Inflammatory macrophage treated with lipopolysaccharide for 4 hours (primary cell): ENCODE measurements around the gene SMPD1.
A peak's percentile ranks its signal among the peaks of the same experiment; 100 is the strongest.
"Not testable (repeated sequence)": the region's sequence is repeated elsewhere in the genome, so short reads cannot be mapped to it uniquely, and the experiment has no call there.

Experiments
- DNase-seq: peaks from one replicate; pipeline ENCODE4 v3.0.0-alpha.2; 2020

Gene SMPD1

GRCh38 chr11:6390718-6391469, 620 bp downstream of the SMPD1 start:
- peak; percentile 17 for DNase-seq

DNA sequence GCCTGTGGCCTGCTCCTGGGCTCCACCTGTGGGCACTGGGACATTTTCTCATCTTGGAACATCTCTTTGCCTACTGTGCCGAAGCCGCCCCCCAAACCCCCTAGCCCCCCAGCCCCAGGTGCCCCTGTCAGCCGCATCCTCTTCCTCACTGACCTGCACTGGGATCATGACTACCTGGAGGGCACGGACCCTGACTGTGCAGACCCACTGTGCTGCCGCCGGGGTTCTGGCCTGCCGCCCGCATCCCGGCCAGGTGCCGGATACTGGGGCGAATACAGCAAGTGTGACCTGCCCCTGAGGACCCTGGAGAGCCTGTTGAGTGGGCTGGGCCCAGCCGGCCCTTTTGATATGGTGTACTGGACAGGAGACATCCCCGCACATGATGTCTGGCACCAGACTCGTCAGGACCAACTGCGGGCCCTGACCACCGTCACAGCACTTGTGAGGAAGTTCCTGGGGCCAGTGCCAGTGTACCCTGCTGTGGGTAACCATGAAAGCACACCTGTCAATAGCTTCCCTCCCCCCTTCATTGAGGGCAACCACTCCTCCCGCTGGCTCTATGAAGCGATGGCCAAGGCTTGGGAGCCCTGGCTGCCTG, 1.4 kb downstream of the SMPD1 start:
- no peak for DNase-seq

DNA sequence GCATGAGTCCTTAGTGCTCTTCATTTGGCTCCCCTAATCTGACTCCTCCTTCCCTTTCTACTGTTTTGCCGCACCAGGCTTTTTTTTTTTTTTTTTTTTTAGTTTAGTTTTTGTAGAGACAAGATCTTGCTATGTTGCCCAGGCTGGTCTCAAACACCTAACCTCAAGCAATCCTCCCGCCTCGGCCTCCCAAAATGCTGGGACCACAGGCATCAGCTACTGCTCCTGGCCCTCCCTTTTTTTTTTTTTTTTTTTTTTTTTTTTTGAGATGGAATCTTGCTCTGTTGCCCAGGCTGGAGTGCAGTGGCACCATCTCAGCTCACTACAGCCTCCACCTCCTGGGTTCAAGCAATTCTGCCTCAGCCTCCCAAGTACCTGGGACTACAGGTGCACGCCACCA, 2.0 kb downstream of the SMPD1 start:
- DNase-seq = not testable (repeated sequence)

DNA sequence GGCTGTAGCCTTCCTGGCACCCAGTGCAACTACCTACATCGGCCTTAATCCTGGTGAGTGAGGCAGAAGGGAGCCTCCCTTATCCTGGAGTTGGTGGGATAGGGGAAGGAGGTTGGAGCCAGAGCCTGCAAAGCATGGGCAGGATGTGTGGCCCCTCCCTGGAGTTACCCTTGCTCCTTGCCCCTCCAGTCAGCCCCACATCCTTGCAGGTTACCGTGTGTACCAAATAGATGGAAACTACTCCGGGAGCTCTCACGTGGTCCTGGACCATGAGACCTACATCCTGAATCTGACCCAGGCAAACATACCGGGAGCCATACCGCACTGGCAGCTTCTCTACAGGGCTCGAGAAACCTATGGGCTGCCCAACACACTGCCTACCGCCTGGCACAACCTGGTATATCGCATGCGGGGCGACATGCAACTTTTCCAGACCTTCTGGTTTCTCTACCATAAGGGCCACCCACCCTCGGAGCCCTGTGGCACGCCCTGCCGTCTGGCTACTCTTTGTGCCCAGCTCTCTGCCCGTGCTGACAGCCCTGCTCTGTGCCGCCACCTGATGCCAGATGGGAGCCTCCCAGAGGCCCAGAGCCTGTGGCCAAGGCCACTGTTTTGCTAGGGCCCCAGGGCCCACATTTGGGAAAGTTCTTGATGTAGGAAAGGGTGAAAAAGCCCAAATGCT, 3.9 kb downstream of the SMPD1 start:
- no peak for DNase-seq

- no peak for DNase-seq
These were observed 5.3 kb downstream of the SMPD1 start for GRCh38 chr11:6395470-6396060.

- DNase-seq = no peak
These were observed 6.9 kb downstream of the SMPD1 start for GRCh38 chr11:6397156-6397555.

DNA sequence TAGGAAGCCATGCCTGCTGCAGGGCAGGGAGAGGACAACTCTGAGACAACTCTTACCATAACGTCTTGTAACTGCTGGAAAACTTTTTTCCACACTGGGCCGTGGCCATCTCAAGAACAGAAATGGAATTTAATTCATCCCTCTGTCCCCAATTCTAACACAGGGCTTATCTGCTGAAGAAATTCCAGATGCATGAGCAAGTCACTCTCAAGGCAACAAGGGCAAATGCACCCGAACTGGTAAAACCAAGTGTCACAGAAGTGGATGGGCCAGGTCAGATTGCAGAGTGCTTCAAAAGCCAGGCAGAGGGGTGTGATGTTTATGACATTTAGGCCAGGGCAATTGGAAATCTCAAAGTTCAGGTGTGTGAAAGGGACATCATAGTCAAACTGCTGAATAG, 7.4 kb downstream of the SMPD1 start:
- no peak for DNase-seq

DNA sequence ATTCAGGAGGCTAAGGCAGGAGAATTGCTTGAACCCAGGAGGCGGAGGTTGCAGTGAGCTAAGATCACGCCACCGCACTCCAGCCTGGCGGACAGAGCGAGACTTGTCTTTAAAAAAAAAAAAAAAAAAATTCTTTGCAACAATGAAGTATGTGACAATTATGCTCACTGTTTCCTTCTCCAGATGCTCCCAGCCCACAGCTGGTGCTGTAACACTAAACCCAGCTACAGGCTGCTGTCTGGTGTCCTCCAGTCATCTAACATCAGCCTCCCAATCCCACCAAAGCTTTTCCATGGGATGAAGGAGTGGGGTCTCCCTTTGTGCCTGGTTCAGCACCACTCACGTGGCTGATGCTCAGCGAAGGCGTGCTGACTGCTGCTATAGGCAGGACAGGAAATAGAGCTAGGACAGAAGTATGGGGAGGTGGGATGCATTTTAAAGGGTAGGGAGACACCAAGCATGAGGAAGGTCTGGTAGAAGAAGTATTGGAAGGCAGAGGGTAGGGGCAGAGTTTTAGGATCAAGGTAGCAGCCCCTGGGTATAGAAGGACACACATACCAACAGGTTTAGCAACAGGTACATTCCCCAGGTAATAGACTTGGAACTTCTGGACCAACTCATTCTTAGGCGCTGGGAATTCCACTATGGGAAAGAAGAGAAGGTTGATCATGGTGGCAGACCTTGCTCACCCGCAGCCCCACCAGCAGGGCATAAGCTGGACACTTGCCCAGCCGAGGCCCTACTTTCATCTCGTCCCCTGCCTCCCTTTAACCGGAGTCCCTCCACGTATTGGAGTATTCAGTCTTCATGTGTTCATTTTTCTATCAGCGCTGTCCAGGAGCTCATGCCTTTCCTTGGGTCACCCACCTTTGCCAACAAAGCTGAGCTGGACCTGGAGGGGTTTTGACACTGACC, 10.4 kb downstream of the SMPD1 start:
- no peak for DNase-seq

DNA sequence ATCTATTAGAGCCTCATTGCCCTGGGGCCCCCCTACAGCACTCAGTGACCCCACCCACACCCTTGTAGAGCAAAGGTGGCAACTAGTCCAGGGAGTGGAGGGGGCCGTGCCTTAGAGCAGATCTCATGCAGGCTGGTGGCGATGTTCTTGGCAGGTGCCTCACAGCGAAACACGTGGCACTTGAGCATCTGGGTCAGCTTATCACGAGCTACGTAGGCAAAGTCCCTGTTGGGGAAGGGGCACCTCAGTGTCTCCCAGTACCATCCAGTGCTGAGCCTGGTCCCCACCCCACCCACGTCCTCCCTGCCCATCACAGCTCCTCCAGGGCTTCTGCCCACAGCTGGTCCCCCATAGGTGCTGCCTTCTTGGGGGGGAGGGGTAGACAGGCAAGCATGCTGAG, 11.2 kb downstream of the SMPD1 start:
- DNase-seq = no peak

DNA sequence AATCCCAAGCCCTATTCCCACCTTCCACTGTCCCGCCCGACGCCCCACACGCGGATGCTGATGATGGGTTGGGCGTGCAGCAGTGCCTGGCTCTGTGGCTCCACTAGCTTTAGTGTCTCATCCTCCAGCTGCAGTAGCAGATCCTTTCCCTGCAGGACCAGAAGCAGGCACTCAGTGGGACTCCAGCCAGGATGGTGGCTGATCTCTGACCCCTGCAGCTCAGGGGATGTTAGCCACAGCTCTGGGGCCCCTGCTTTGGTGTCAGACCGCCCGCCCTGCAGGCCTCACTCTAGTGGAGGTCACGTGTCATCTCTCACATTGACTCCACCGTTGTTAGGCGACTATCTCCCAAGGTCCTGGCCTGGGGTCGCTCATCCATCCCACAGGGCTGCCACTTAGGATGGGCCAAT, 11.8 kb downstream of the SMPD1 start:
- no peak for DNase-seq

GRCh38 chr11:6402561-6402981, 12.3 kb downstream of the SMPD1 start:
- no peak for DNase-seq

DNA sequence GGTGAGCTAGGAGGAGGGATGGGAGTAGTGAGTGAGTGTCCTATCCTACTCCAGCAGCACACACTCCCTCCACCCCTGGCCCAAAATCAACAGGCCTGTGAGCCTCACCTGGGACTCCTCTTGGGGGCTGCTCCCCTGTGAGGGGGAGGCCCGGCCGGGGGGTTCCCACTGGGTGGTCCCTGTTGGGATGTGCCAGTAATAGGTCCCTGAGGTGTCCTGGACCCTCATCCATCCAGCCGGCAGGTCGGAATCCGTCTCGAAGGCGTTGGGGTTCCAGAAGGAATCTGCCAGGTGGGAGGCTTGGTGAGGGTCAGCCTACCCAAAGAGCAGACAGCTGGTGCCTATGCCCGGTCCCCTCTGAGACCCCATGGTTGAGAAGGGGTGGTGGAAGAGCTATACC, 13.3 kb downstream of the SMPD1 start:
- no peak for DNase-seq

DNA sequence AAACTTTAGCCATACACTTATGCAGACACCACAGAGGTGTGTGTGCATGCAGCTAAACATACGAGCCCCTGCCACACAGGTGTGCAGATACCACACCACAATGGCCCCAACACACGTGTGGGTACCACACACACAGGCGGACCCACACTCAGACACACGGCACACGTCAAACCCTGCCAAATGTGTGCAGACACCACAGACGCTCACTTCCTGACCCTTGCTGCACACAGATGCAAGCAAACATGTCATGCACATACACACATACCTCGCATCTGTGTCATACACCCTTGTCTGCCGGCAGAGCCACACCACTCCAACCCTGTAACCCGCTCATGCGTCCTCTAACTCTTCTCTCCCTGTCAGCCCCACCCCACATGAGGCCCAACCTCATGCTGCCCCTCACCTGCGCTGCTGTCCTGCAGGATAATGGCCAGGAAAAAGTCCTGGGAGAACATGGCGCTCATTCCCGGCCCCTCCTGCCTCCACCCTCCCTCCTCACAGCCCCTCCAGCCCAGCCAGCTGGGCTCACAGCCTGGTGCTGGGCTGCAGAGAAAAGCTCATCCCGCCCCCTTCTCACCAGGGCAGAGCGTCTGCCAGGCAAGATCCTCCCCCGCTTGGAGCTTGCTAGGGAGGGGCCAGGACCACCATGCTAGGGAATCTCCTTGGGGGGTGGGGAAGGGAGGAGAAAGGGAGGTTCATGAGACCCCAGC, 14.2 kb downstream of the SMPD1 start:
- no peak for DNase-seq

GRCh38 chr11:6405052-6405667, 14.9 kb downstream of the SMPD1 start:
- no peak for DNase-seq

- no peak for DNase-seq
These were observed 15.6 kb downstream of the SMPD1 start for GRCh38 chr11:6405846-6406245.

DNA sequence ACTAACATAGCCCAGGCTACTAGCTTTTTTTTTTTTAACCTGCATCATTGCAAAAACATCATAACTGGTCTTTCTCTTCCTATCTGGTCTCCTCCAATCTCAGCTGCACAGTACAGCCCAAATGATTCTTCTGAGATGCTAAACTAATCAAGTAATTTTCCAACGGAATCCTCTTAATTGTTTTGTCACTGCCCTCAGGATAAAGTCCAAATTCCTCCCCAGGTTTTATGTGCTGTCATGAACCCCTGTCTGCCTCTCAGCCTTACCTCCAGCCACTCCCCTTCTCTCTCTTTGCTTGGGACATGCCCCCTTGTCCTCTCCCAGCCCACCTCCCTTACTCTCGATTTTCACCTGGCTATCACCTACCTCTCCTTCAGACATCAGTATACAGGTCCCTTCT, 16.1 kb downstream of the SMPD1 start:
- DNase-seq = no peak

- no peak for DNase-seq
These were observed 20.6 kb downstream of the SMPD1 start for GRCh38 chr11:6410695-6411430.

DNA sequence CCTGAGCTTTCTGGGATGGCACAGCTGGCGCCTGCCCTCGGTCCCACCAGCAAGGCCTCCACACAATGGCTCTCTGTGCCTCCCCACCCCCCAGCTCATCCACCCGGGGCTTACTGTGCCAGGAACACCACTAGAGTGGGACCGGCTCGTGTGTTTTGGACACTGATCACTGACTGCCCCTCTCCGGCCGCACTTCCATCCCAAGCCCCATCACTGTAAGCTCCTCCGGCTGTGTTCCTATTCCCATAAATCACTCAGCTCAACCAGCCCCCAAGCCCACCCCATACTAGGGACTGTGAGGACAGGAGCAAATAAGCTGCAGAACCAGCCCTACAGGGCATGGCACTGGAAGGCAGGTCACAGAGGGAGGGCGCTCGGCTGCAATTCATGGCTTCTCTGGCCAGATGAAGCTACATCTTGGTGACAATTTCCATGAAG, 21.3 kb downstream of the SMPD1 start:
- DNase-seq = no peak

DNA sequence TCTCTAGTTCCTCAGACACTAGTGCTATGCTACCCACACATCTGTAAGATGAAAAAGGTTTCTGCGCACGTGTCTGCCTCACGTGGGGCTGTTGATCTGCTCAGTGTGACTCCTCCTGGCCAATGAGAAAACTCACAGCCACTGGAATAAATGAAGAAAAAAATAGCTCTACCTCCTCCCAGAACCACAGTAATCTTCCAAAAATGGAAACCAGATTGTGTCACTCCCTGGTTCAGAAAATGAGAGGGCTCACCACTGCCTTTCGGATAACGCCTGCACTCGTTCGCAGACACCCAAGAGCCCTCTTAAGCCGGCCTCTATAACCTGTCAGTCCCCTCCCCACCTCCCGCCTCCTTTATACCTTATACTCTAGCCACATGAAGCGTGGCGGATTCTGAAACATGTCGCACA, 23.5 kb downstream of the SMPD1 start:
- no peak for DNase-seq

- peak; percentile 82 for DNase-seq
These were observed 24.6 kb downstream of the SMPD1 start for GRCh38 chr11:6414874-6415328.

- DNase-seq = peak; percentile 44
These were observed 25.5 kb downstream of the SMPD1 start for GRCh38 chr11:6415797-6416196.
